GM10266 (cell line): Measurements from ENCODE around the gene PTGES3L.
"Not testable (repeated sequence)": the region's sequence is repeated elsewhere in the genome, so short reads cannot be mapped to it uniquely, and the experiment has no call there.

ENCODE experiments used
- DNase-seq: peaks from one replicate; pipeline ENCODE4 v3.0.0; 2012; ENCODE audit errors: extremely low spot score
- CTCF ChIP-seq: IDR thresholded peaks from 2 replicates; pipeline ENCODE4 v1.5.1; 2012; ENCODE audit warnings: mild to moderate bottlenecking, low read depth; ENCODE audit not compliant: control insufficient read depth, insufficient read depth; ENCODE audit errors: missing control alignments

PTGES3L gene

GRCh38 chr17:42920106-42920900 lies 59.6 kb downstream of the PTGES3L start:
- no peak for DNase-seq
- no peak for TF ChIP-seq CTCF

GRCh38 chr17:42919522-42920077 lies 60.3 kb downstream of the PTGES3L start:
- DNase-seq: not testable (repeated sequence)

- DNase-seq: no peak
- TF ChIP-seq CTCF: no peak
Observed at GRCh38 chr17:42918902-42919521, 60.9 kb downstream of the PTGES3L start.
